ENCODE data around the gene IGSF10. TPM values are rescaled to one million over a fixed set of nuclear protein-coding genes. Genes with fewer than 3 reads are reported as not detected.

Gene IGSF10
- total RNA-seq, 1 donor: 1.4 TPM

GRCh38 chr3:151436675-151437446, 24.0 kb downstream of the IGSF10 start:
- Histone ChIP-seq H3K4me1 (ENCODE audit: insufficient read depth, low read length) (peaks cover 29% of the 10 kb centered on the region), H3K4me2 (ENCODE audit: insufficient read depth, low read length) (no peak overlapping the region), H3K27me3 (ENCODE audit: insufficient read depth, low read length) (no peaks in the 10 kb centered on the region), H3K4me3 (ENCODE audit: insufficient read depth, low read length) (no peak overlapping the region), H3K79me2 (ENCODE audit: insufficient read depth, low read length) (no peaks in the 10 kb centered on the region), H3K9me3 (ENCODE audit: low read depth, low read length) (no peaks in the 10 kb centered on the region), H3K27ac (ENCODE audit: low read depth, low read length) (no peak overlapping the region), H3K36me3 (ENCODE audit: insufficient read depth, low read length) (no peaks in the 10 kb centered on the region), H4K20me1 (ENCODE audit: insufficient read depth, low read length) (no peaks in the 10 kb centered on the region), H2AFZ (ENCODE audit: low read length) (peak overlapping the region; percentile 16)
- TF ChIP-seq CTCF (IDR thresholded peaks at IDR 0.05; ENCODE audit: extremely low read depth, low read depth, low read length): no peak
- no peak for DNase-seq (ENCODE audit: insufficient read length, low spot score, missing footprints)

GRCh38 chr3:151434151-151434890, 26.5 kb downstream of the IGSF10 start:
- DNase-seq (ENCODE audit: insufficient read length, low spot score, missing footprints): peak; percentile 92
- H3K27ac ChIP-seq (ENCODE audit: low read depth, low read length): peak overlapping the region; percentile 90
- H3K36me3 ChIP-seq (ENCODE audit: insufficient read depth, low read length): no peaks in the 10 kb centered on the region
- no peaks in the 10 kb centered on the region for H3K79me2 ChIP-seq (ENCODE audit: insufficient read depth, low read length)
- no peaks in the 10 kb centered on the region for H3K9me3 ChIP-seq (ENCODE audit: low read depth, low read length)
- H3K4me2 ChIP-seq (ENCODE audit: insufficient read depth, low read length): peak overlapping the region; percentile 26
- H4K20me1 ChIP-seq (ENCODE audit: insufficient read depth, low read length): no peaks in the 10 kb centered on the region
- TF ChIP-seq CTCF (IDR thresholded peaks at IDR 0.05; ENCODE audit: extremely low read depth, low read depth, low read length): no peak
- H3K4me3 ChIP-seq (ENCODE audit: insufficient read depth, low read length): no peak overlapping the region
- H2AFZ ChIP-seq (ENCODE audit: low read length): no peak overlapping the region
- peaks cover 34% of the 10 kb centered on the region for H3K4me1 ChIP-seq (ENCODE audit: insufficient read depth, low read length)
- no peaks in the 10 kb centered on the region for H3K27me3 ChIP-seq (ENCODE audit: insufficient read depth, low read length)

DNA sequence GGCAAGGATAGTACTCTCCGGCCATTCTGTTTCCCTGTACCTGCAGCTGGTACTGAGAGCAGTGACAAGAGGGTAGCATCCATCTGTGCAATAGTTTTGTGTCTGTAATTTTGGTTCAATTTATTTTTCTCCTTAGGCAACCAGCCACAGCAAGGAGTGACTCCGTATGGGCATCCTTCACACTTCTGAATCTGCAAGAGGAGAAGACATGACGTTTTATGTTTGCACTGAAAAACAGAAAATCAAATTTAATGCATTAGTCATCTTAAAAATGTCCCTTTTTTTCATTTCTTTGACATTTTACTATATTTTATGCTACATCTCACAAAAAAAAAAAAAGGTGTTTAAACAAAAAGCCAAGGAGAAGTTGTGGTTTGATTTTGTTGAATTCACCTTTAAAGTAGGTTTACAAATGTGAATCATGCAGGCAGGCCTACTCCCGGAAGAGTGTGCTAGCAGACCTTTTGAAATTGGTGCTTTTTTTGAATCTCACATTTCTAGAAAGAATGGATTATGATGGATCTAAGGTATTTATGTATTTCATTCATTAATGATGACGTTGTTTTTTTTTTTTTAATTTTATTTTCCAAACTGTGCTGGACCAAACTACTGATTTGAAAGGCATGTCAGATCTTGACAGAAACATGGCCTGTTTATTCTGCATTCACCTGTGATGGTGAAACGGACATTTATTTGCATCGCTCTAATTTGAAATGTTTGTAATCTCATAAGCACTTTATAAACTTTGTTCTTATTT, 28.1 kb downstream of the IGSF10 start:
- Histone ChIP-seq H3K9me3 (ENCODE audit: low read depth, low read length) (no peaks in the 10 kb centered on the region), H3K4me2 (ENCODE audit: insufficient read depth, low read length) (no peak overlapping the region), H3K27me3 (ENCODE audit: insufficient read depth, low read length) (no peaks in the 10 kb centered on the region), H3K36me3 (ENCODE audit: insufficient read depth, low read length) (no peaks in the 10 kb centered on the region), H3K27ac (ENCODE audit: low read depth, low read length) (peak overlapping the region; percentile 90), H3K4me3 (ENCODE audit: insufficient read depth, low read length) (no peak overlapping the region), H4K20me1 (ENCODE audit: insufficient read depth, low read length) (no peaks in the 10 kb centered on the region), H3K4me1 (ENCODE audit: insufficient read depth, low read length) (peaks cover 34% of the 10 kb centered on the region), H3K79me2 (ENCODE audit: insufficient read depth, low read length) (no peaks in the 10 kb centered on the region), H2AFZ (ENCODE audit: low read length) (no peak overlapping the region)
- no peak for TF ChIP-seq CTCF (IDR thresholded peaks at IDR 0.05; ENCODE audit: extremely low read depth, low read depth, low read length)
- DNase-seq (ENCODE audit: insufficient read length, low spot score, missing footprints): no peak

Data from osteoblast (primary cell).